Suprapubic skin (tissue), 4 donors: ENCODE results near the gene NPAS2.

Experiments used
- CTCF ChIP-seq, 2 donors: fragments of 200-600 bp in 1 of 2; fragments of 450-650 bp in 1 of 2; sonication (generic) in 1 of 2; IDR thresholded peaks; one replicate each; pipeline ENCODE4 v1.5.1; 2016 to 2019; ENCODE audit warnings: antibody characterized with exemption in 2 of 2, mild to moderate bottlenecking in 1 of 2, moderate library complexity in 1 of 2
- EP300 ChIP-seq: sonication (generic); formaldehyde crosslinking; IDR thresholded peaks from one replicate; pipeline ENCODE4 v1.6.1; 2017; ENCODE audit warnings: antibody characterized with exemption
- POLR2A ChIP-seq, 2 donors: fragments of 450-650 bp; IDR thresholded peaks; one replicate each; pipeline ENCODE4 v1.6.1; 2017; ENCODE audit warnings: antibody characterized with exemption in 2 of 2, mild to moderate bottlenecking in 2 of 2, moderate library complexity in 2 of 2
- POLR2AphosphoS5 ChIP-seq, 3 donors: sonication (generic); formaldehyde crosslinking; IDR thresholded peaks; one replicate each; pipeline ENCODE4 v1.6.1; 2017; ENCODE audit warnings: antibody characterized with exemption in 3 of 3

DNA sequence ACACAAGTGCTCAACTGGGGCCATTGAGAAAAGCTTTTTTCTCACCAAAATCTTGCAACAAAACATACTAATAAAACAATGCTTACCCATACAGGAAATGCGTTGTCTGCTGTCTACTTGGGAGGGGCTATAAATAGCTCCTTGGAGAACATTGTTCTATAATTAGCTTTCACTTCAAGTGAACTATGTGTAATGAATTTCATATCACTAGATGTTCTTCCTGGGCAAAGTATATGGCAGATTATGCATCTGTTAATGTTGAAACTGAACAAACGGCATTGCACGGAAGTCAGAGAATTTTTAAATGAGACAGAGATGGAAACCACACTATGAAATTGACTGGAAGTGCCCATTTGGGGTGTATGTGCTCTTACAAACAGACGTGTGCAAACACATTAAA lies 6.4 kb upstream of the NPAS2 start:
- TF ChIP-seq POLR2AphosphoS5 (IDR thresholded peaks at IDR 0.05) (no peak), CTCF (IDR thresholded peaks at IDR 0.05) (no peak), POLR2A (IDR thresholded peaks at IDR 0.05) (no peak), EP300 (no peak)
